ENCODE results near the gene LRRFIP1. TPM values are rescaled to one million over a fixed set of nuclear protein-coding genes. Genes with fewer than 3 reads are reported as not detected.

The LRRFIP1 gene
- total and polyA plus RNA-seq, 9 of the 15 experiments (the other 6 are each of a cell fraction or from before 2014, with no cell fraction given) = 13.1 to 45.2 (median 31.3) TPM

DNA sequence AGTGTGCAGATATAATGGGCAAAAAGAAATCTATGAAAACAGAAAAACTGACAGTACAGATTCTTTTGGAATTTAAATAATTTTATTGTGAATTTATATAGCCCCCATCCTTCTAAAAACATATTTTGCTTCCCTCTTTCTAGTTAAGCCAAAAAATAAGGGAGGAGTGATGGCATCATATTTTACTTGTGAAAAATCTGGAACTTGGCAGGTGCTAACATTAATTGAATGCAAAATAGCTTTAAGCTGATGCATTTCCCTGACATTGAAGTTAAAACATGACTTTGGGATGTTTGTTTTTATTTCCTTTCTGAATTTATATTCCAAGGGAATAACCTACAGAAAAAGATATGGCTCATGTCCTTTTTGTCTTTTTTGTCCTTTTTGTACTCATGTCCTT is 88.6 kb downstream of the LRRFIP1 start:
- BruUV-seq (replicated peaks) = no TSS peak
- H3K79me2 ChIP-seq (ENCODE audit: control insufficient read depth, insufficient read depth, low read length) = no peaks in the 10 kb centered on the region
- no peaks in the 10 kb centered on the region for H3K9me1 ChIP-seq (ENCODE audit: control insufficient read depth, insufficient read depth, low read length)
- no peak overlapping the region for H2AFZ ChIP-seq (ENCODE audit: low read depth, low read length)
- H3K9me3 ChIP-seq (replicated peaks; ENCODE audit: control insufficient read depth, insufficient read depth, low read depth, low read length) = no peaks in the 10 kb centered on the region
- TF ChIP-seq RFX5 (IDR thresholded peaks at IDR 0.05; ENCODE audit: low read depth, low read length) (no peak), RBM22 (IDR thresholded peaks at IDR 0.05; ENCODE audit: low read depth, low read length, poor library complexity, severe bottlenecking) (no peak), ZNF134 (CRISPR knock-in tag; conservative IDR thresholded peaks at IDR 0.05) (no peak), BRCA1 (IDR thresholded peaks at IDR 0.05) (no peak), BRCA1 (CRISPR knock-in tag; IDR thresholded peaks at IDR 0.05) (no peak), MLX (CRISPR knock-in tag; conservative IDR thresholded peaks at IDR 0.05) (no peak)
- TF ChIP-seq, protein P1, sequence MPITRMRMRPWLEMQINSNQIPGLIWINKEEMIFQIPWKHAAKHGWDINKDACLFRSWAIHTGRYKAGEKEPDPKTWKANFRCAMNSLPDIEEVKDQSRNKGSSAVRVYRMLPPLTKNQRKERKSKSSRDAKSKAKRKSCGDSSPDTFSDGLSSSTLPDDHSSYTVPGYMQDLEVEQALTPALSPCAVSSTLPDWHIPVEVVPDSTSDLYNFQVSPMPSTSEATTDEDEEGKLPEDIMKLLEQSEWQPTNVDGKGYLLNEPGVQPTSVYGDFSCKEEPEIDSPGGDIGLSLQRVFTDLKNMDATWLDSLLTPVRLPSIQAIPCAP (CRISPR knock-in tag; IDR thresholded peaks at IDR 0.05; ENCODE audit: borderline replicate concordance) = no peak
- TF ChIP-seq, protein P2, sequence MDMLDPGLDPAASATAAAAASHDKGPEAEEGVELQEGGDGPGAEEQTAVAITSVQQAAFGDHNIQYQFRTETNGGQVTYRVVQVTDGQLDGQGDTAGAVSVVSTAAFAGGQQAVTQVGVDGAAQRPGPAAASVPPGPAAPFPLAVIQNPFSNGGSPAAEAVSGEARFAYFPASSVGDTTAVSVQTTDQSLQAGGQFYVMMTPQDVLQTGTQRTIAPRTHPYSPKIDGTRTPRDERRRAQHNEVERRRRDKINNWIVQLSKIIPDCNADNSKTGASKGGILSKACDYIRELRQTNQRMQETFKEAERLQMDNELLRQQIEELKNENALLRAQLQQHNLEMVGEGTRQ (CRISPR knock-in tag; IDR thresholded peaks at IDR 0.05) = no peak
- H3K36me3 ChIP-seq (ENCODE audit: control insufficient read depth, insufficient read depth, low read length) = peaks cover 9% of the 10 kb centered on the region; the same call in 1 of the 3 replicates
- no peak for FAIRE-seq
- intact Hi-C loops (cut with micrococcal nuclease) = no loop called here
- CTCF ChIA-PET (ENCODE audit: low intra/inter-chr PET ratio) = no interaction called here
- in situ Hi-C loops (cut with MboI) = no loop called here
- POLR2A ChIA-PET = interaction anchor here (0.6 to 1.2 kb wide), 4 partner anchors 15 to 403 kb away, joined by 3 read pairs; no protein-coding TSS in a partner anchor
- 0 out of 2 replicates have a peak, but pooled peaks cover 4% of the 10 kb centered on the region for H4K20me1 ChIP-seq (replicated peaks; ENCODE audit: control insufficient read depth, insufficient read depth, low read length)
- H3K4me1 ChIP-seq (replicated peaks in 1 of 2; ENCODE audit: control insufficient read depth in 2 of 2, insufficient read depth in 2 of 2, low read length in 2 of 2) = peaks cover 0 to 6% of the 10 kb centered on the region in 2 experiments; a peak in 2 of 5 replicates
- H3K4me2 ChIP-seq (ENCODE audit: insufficient read depth, low read length) = no peak overlapping the region
- no peak overlapping the region for H3K27ac ChIP-seq (ENCODE audit: extremely low read depth, low read depth, low read length)
- ATAC-seq = no peak
- no peak overlapping the region for H3K9ac ChIP-seq (ENCODE audit: insufficient read depth in 1 of 2, low read depth in 2 of 2, low read length in 2 of 2)
- no peak overlapping the region for H3K4me3 ChIP-seq
- DNase-seq (ENCODE audit: extremely low read depth in 1 of 4, low spot score in 3 of 4) = no peak
- no peaks in the 10 kb centered on the region for H3K27me3 ChIP-seq (ENCODE audit: control insufficient read depth in 2 of 2, insufficient read depth in 2 of 2, low read length in 2 of 2)

Data from K562 (cell line).